D721Med (cell line): ENCODE results near the gene TSPOAP1.

ENCODE experiments used
- DNase-seq: peaks from one replicate; pipeline ENCODE4 v3.0.0; 2011; ENCODE audit warnings: low spot score; ENCODE audit not compliant: insufficient read length
- FAIRE-seq: peaks from 2 replicates; lab custom pipeline; 2011; peaks lifted over from hg19 to GRCh38; lab: Jason Lieb, UNC
- CTCF ChIP-seq: IDR thresholded peaks from 2 replicates; pipeline ENCODE4 v1.5.1; 2012; ENCODE audit warnings: mild to moderate bottlenecking, control low read depth; ENCODE audit not compliant: insufficient read depth; ENCODE audit errors: missing control alignments

Gene TSPOAP1

GRCh38 chr17:58324409-58325288, 3.9 kb downstream of the TSPOAP1 start:
- no peak for FAIRE-seq
- peak; percentile 92 for DNase-seq
- no peak for TF ChIP-seq CTCF

DNA sequence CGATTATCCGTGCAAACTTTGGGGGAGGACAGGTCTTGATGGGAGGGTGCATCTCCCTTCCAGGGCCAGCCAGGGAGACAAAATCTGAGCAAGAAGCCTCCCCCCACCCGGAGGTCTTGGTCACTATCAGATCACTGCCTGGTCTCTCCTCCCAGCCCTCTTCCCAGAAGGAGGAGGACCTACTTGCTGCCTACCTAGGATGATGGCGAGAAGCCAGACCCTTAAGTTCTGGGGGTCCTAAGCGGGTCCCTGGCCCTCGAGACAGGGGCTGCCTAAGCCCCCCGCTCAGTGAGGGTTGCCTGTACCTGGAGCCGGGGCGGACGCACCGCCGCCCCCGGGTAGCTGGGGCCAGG, 4.6 kb downstream of the TSPOAP1 start:
- FAIRE-seq = no peak
- DNase-seq = no peak
- no peak for TF ChIP-seq CTCF

DNA sequence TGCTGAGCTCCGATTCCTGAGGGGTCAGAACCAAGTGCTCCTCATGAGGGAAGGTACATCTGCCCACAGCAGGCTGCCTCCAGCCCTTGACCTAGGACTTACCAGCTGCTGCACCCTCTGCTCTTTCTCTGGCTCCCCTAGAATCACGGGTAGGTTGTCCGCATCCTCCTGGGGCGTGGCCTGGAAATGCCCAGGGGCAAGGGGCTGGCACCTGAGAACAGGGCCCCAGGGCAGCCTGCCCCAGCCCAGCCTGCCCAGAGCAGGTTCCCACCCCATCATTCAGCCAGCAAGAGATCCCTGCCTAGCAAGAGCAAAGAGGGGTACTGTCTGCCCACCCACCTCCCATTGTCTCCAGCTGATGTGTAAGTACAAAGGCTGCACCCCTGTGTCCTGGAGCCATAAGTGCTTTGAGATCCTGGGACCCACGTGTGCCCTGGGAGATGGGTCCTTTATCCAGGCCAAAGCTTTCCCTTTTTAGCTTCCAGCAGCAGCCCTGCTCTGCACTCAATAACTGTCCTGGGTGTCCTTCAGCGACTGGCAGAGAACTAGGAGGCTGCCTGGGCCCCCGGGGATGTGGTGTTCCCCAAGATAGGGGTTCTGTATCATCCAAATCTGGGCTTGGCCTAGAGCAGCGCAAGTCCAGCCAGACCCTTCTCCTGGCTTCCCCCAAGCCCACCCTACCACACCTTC, 5.1 kb downstream of the TSPOAP1 start:
- FAIRE-seq (no peak), DNase-seq (no peak)
- TF ChIP-seq CTCF = no peak

GRCh38 chr17:58322581-58323185, 5.9 kb downstream of the TSPOAP1 start:
- DNase-seq = no peak
- no peak for FAIRE-seq
- no peak for TF ChIP-seq CTCF

- TF ChIP-seq CTCF = no peak
- DNase-seq (no peak), FAIRE-seq (no peak)
These were observed 6.7 kb downstream of the TSPOAP1 start for GRCh38 chr17:58321571-58322525.

DNA sequence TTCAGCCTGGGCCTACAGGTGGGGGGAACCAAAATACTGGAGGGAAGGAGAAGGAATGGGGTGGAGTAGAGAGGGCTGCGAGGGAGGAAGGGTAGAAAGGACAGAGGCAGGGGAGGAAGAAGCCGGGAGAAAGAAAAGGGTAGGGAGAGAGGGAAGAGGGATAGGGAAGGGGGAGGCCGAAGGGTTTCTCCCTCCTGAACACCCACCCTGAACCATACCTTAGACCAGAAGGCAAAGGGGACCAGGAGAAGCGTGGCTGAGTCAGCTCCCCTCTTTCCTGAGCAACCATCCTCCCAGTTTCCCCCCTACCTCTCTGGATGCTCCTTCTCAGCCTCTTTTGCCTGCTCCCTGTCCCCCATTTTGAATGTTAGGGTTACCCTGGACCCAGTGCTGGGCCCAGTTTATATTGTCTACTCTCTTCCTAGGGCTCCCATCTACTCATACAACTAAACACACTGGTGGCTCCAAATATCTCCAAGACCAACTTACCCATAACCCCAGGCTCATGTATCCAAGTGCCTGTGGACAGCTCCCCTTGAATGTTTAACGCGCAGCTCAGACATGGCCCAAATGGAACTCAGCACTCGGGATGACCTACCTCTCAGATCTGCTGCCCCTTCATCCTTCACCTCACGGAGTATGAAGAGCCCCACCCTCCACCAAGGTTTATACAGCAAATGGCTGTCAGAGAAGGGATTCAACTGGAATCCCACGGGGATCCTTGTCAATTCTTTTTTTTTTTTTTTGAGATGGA, 7.8 kb downstream of the TSPOAP1 start:
- no peak for TF ChIP-seq CTCF
- FAIRE-seq (no peak), DNase-seq (no peak)
